ENCODE data around the gene GFI1. TPM values are rescaled to one million over a fixed set of nuclear protein-coding genes. Genes with fewer than 3 reads are reported as not detected.
A peak's percentile ranks its signal among the peaks of the same experiment; 100 is the strongest.

Gene GFI1
- total and polyA plus RNA-seq, 2 of the 13 experiments (the other 11 are each of a cell fraction or from before 2014, with no cell fraction given): 10.3 to 10.5 TPM

- TF ChIP-seq TFDP1 (CRISPR knock-in tag; IDR thresholded peaks at IDR 0.05; ENCODE audit: borderline replicate concordance) (peak; percentile 44; the same call in 1 of the 2 replicates), TFDP2 (CRISPR knock-in tag; IDR thresholded peaks at IDR 0.05) (peak; percentile 42; the same call in 1 of the 2 replicates), RXRA (CRISPR knock-in tag; IDR thresholded peaks at IDR 0.05) (0 out of 2 replicates have a peak, but pooled peaks have one; percentile 53), FIP1L1 (IDR thresholded peaks at IDR 0.05; ENCODE audit: borderline replicate concordance, insufficient read depth, low read depth, low read length) (no peak), CTCF (CRISPR knock-in tag; IDR thresholded peaks at IDR 0.05) (peak; percentile 77), KDM2A (CRISPR knock-in tag; IDR thresholded peaks at IDR 0.05; ENCODE audit: borderline replicate concordance, low read depth) (peak; percentile 69), ZNF564 (CRISPR knock-in tag; IDR thresholded peaks at IDR 0.05) (0 out of 2 replicates have a peak, but pooled peaks have one; percentile 21), TIGD3 (CRISPR knock-in tag; IDR thresholded peaks at IDR 0.05; ENCODE audit: borderline replicate concordance) (0 out of 2 replicates have a peak, but pooled peaks have one; percentile 43), THRA (CRISPR knock-in tag; IDR thresholded peaks at IDR 0.05; ENCODE audit: borderline replicate concordance) (peak; percentile 38; the same call in 1 of the 2 replicates), ZBTB10 (CRISPR knock-in tag; IDR thresholded peaks at IDR 0.05; ENCODE audit: borderline replicate concordance) (0 out of 2 replicates have a peak, but pooled peaks have one; percentile 28), NR2C2 (CRISPR knock-in tag; IDR thresholded peaks at IDR 0.05; ENCODE audit: borderline replicate concordance) (no peak), REL (CRISPR knock-in tag; conservative IDR thresholded peaks at IDR 0.05) (peak; percentile 72; the same call in 1 of the 2 replicates), ZNF180 (CRISPR knock-in tag; IDR thresholded peaks at IDR 0.05; ENCODE audit: borderline replicate concordance, low read depth) (no peak), ZBTB44 (CRISPR knock-in tag; IDR thresholded peaks at IDR 0.05) (no peak)
These were observed 1.1 kb downstream of the GFI1 start (continued) for GRCh38 chr1:92485381-92486250.

Data from HepG2 (cell line).